ENCODE data around the gene TF. TPM values are rescaled to one million over a fixed set of nuclear protein-coding genes. Genes with fewer than 3 reads are reported as not detected.

Gene TF
- polyA plus RNA-seq, 1 donor (not counting 4 experiments of a cell fraction or from before 2014, with no cell fraction given): 0.30 TPM

DNA sequence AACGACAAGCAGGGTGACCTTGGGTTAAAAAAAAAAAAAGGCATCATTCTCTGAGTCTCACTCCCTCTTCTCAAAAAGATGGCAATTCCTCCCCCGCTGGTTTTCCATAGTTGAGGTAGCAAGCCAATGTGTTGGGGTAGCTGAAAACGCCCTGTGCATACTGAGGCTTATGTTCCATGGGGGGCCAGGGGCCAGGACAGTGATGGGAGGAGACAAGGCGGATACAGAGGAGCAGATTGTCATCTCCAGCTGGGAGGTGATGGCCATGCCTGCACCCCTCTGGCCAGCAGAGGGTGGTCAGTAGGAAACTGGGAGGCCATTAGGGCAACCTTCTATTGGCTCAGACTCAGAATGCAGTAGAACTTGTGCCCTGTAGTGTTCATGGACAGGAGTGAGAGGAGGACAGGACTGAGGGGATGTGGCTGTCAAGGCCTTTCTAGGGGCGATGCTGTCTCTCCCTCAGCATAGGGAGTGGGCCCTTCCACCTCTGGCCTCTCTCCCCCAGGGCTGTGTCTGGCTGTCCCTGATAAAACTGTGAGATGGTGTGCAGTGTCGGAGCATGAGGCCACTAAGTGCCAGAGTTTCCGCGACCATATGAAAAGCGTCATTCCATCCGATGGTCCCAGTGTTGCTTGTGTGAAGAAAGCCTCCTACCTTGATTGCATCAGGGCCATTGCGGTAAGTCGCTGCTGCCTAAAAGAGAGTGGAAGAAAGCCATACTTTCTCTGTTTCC, 1.9 kb downstream of the TF start:
- Histone ChIP-seq H3K36me3 (ENCODE audit: control insufficient read depth in 2 of 2, extremely low read depth in 1 of 2, insufficient read depth in 2 of 2, low read length in 2 of 2) (no peaks in the 10 kb centered on the region), H2AFZ (ENCODE audit: control insufficient read depth, low read length) (no peak overlapping the region), H3K4me2 (ENCODE audit: control insufficient read depth, extremely low read depth, insufficient read depth, low read depth, low read length) (no peak overlapping the region), H3K9me3 (ENCODE audit: control insufficient read depth, low read depth, low read length) (no peaks in the 10 kb centered on the region), H3K4me1 (ENCODE audit: control insufficient read depth, extremely low read depth, insufficient read depth, low read length) (no peaks in the 10 kb centered on the region), H3K79me2 (ENCODE audit: control insufficient read depth, insufficient read depth, low read length) (no peaks in the 10 kb centered on the region), H3K9me1 (ENCODE audit: control insufficient read depth, extremely low read depth, insufficient read depth, low read length) (no peaks in the 10 kb centered on the region), H3K9ac (ENCODE audit: control insufficient read depth, extremely low read depth, insufficient read depth, low read length) (no peak overlapping the region), H3K27ac (ENCODE audit: control insufficient read depth, insufficient read depth, low read length) (no peak overlapping the region), H4K20me1 (ENCODE audit: control insufficient read depth, extremely low read depth, insufficient read depth, low read length) (no peaks in the 10 kb centered on the region), H3K27me3 (ENCODE audit: control insufficient read depth, extremely low read depth, insufficient read depth, low read length) (peaks cover 34% of the 10 kb centered on the region), H3K4me3 (ENCODE audit: control insufficient read depth in 2 of 3, extremely low read depth in 1 of 3, insufficient read depth in 2 of 3, low read depth in 1 of 3, low read length in 3 of 3) (no peak overlapping the region)
- dilution Hi-C loops (cut with MboI; ENCODE audit: extremely low pct_ligation_motif_present, low sequenced_read_pairs): no loop called here
- no peak for FAIRE-seq
- TF ChIP-seq, protein P1, sequence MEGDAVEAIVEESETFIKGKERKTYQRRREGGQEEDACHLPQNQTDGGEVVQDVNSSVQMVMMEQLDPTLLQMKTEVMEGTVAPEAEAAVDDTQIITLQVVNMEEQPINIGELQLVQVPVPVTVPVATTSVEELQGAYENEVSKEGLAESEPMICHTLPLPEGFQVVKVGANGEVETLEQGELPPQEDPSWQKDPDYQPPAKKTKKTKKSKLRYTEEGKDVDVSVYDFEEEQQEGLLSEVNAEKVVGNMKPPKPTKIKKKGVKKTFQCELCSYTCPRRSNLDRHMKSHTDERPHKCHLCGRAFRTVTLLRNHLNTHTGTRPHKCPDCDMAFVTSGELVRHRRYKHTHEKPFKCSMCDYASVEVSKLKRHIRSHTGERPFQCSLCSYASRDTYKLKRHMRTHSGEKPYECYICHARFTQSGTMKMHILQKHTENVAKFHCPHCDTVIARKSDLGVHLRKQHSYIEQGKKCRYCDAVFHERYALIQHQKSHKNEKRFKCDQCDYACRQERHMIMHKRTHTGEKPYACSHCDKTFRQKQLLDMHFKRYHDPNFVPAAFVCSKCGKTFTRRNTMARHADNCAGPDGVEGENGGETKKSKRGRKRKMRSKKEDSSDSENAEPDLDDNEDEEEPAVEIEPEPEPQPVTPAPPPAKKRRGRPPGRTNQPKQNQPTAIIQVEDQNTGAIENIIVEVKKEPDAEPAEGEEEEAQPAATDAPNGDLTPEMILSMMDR (optimal IDR thresholded peaks at IDR 0.05 in 1 of 3, IDR thresholded peaks at IDR 0.05 in 1 of 3, conservative IDR thresholded peaks at IDR 0.05 in 1 of 3; ENCODE audit: extremely low read depth in 1 of 3, insufficient read depth in 2 of 3, low read length in 3 of 3): no peak
- no peak for TF ChIP-seq EZH2 (IDR thresholded peaks at IDR 0.05; ENCODE audit: low read length)
- DNase-seq (ENCODE audit: low read depth, low spot score): no peak

GRCh38 chr3:133749427-133750258, 3.5 kb downstream of the TF start:
- H4K20me1 ChIP-seq (ENCODE audit: control insufficient read depth, extremely low read depth, insufficient read depth, low read length): no peaks in the 10 kb centered on the region
- no peak overlapping the region for H3K4me2 ChIP-seq (ENCODE audit: control insufficient read depth, extremely low read depth, insufficient read depth, low read depth, low read length)
- H2AFZ ChIP-seq (ENCODE audit: control insufficient read depth, low read length): no peak overlapping the region
- FAIRE-seq (no peak), DNase-seq (ENCODE audit: low read depth, low spot score) (no peak)
- no peak overlapping the region for H3K4me3 ChIP-seq (ENCODE audit: control insufficient read depth in 2 of 3, extremely low read depth in 1 of 3, insufficient read depth in 2 of 3, low read depth in 1 of 3, low read length in 3 of 3)
- H3K27ac ChIP-seq (ENCODE audit: control insufficient read depth, insufficient read depth, low read length): no peak overlapping the region
- dilution Hi-C loops (cut with MboI; ENCODE audit: extremely low pct_ligation_motif_present, low sequenced_read_pairs): no loop called here
- H3K9ac ChIP-seq (ENCODE audit: control insufficient read depth, extremely low read depth, insufficient read depth, low read length): no peak overlapping the region
- H3K9me3 ChIP-seq (ENCODE audit: control insufficient read depth, low read depth, low read length): no peaks in the 10 kb centered on the region
- TF ChIP-seq EZH2 (IDR thresholded peaks at IDR 0.05; ENCODE audit: low read length): no peak
- TF ChIP-seq, protein P1 (optimal IDR thresholded peaks at IDR 0.05 in 1 of 3, IDR thresholded peaks at IDR 0.05 in 1 of 3, conservative IDR thresholded peaks at IDR 0.05 in 1 of 3; ENCODE audit: extremely low read depth in 1 of 3, insufficient read depth in 2 of 3, low read length in 3 of 3): no peak
- no peaks in the 10 kb centered on the region for H3K79me2 ChIP-seq (ENCODE audit: control insufficient read depth, insufficient read depth, low read length)
- no peaks in the 10 kb centered on the region for H3K36me3 ChIP-seq (ENCODE audit: control insufficient read depth in 2 of 2, extremely low read depth in 1 of 2, insufficient read depth in 2 of 2, low read length in 2 of 2)
- peaks cover 28% of the 10 kb centered on the region for H3K27me3 ChIP-seq (ENCODE audit: control insufficient read depth, extremely low read depth, insufficient read depth, low read length)
- H3K9me1 ChIP-seq (ENCODE audit: control insufficient read depth, extremely low read depth, insufficient read depth, low read length): no peaks in the 10 kb centered on the region
- H3K4me1 ChIP-seq (ENCODE audit: control insufficient read depth, extremely low read depth, insufficient read depth, low read length): peaks cover 4% of the 10 kb centered on the region
